CD4-positive, alpha-beta T cell treated with Interleukin-17A for 1 hour (primary cell): ENCODE measurements around the gene RPA3.

Source experiments
- DNase-seq: peaks from one replicate; pipeline ENCODE4 v3.0.0-alpha.2; 2020

Gene RPA3

GRCh38 chr7:7731732-7732131 lies 13.3 kb upstream of the RPA3 start:
- no peak for DNase-seq

- DNase-seq, result no peak
These were observed 2.6 kb upstream of the RPA3 start for GRCh38 chr7:7720750-7721621.

- DNase-seq, result no peak
These were observed 1.8 kb upstream of the RPA3 start for GRCh38 chr7:7720193-7720592.

GRCh38 chr7:7719236-7719635 lies 829 bp upstream of the RPA3 start:
- peak; percentile 19 for DNase-seq

GRCh38 chr7:7713730-7714129 lies 4.7 kb downstream of the RPA3 start:
- no peak for DNase-seq

GRCh38 chr7:7710469-7710868 lies 7.9 kb downstream of the RPA3 start:
- DNase-seq, result no peak

GRCh38 chr7:7709291-7709690 lies 9.1 kb downstream of the RPA3 start:
- DNase-seq, result no peak

- DNase-seq, result no peak
These were observed 10.6 kb downstream of the RPA3 start for GRCh38 chr7:7707806-7708205.

GRCh38 chr7:7707246-7707645 lies 11.2 kb downstream of the RPA3 start:
- DNase-seq, result no peak

- no peak for DNase-seq
These were observed 11.7 kb downstream of the RPA3 start for GRCh38 chr7:7706556-7707172.

- DNase-seq, result no peak
These were observed 12.3 kb downstream of the RPA3 start for GRCh38 chr7:7706101-7706511.

- DNase-seq, result no peak
These were observed 13.1 kb downstream of the RPA3 start for GRCh38 chr7:7705318-7705717.

- no peak for DNase-seq
These were observed 13.5 kb downstream of the RPA3 start for GRCh38 chr7:7704867-7705266.

- no peak for DNase-seq
These were observed 15.0 kb downstream of the RPA3 start for GRCh38 chr7:7703427-7703826.

GRCh38 chr7:7702826-7703225 lies 15.6 kb downstream of the RPA3 start:
- DNase-seq, result no peak

GRCh38 chr7:7701527-7701926 lies 16.9 kb downstream of the RPA3 start:
- DNase-seq, result no peak

- no peak for DNase-seq
These were observed 18.4 kb downstream of the RPA3 start for GRCh38 chr7:7699970-7700369.

- DNase-seq, result no peak
These were observed 19.0 kb downstream of the RPA3 start for GRCh38 chr7:7699380-7699779.

- no peak for DNase-seq
These were observed 19.5 kb downstream of the RPA3 start for GRCh38 chr7:7698930-7699329.

- DNase-seq, result no peak
These were observed 21.8 kb downstream of the RPA3 start for GRCh38 chr7:7696458-7697119.

- DNase-seq, result no peak
These were observed 23.1 kb downstream of the RPA3 start for GRCh38 chr7:7695111-7695817.

- no peak for DNase-seq
These were observed 23.9 kb downstream of the RPA3 start for GRCh38 chr7:7694542-7694941.

GRCh38 chr7:7693881-7694280 lies 24.5 kb downstream of the RPA3 start:
- no peak for DNase-seq
